ENCODE data around the gene DYNC1H1. TPM values are rescaled to one million over a fixed set of nuclear protein-coding genes. Genes with fewer than 3 reads are reported as not detected.

Gene DYNC1H1
- total RNA-seq, 1 experiment from 2014 or later, result 606 TPM

GRCh38 chr14:101926085-101926484 is 38.3 kb upstream of the DYNC1H1 start:
- no peaks in the 10 kb centered on the region for H3F3A ChIP-seq (ENCODE audit: low read length, unreplicated experiment)
- H4K20me1 ChIP-seq (ENCODE audit: low read length), result no peaks in the 10 kb centered on the region
- H3K36me3 ChIP-seq (ENCODE audit: low read depth, low read length), result no peaks in the 10 kb centered on the region
- ChIA-PET POLR2A (ENCODE audit: unreplicated experiment) (no interaction called here), CTCF (no interaction called here)
- no peak overlapping the region for H3K27ac ChIP-seq (ENCODE audit: low read length)
- H3K9ac ChIP-seq (ENCODE audit: low read length), result no peak overlapping the region
- H3K4me1 ChIP-seq (ENCODE audit: insufficient read depth, low read length), result no peaks in the 10 kb centered on the region
- intact Hi-C loops (cut with micrococcal nuclease), result no loop called here
- no peaks in the 10 kb centered on the region for H3K9me3 ChIP-seq (ENCODE audit: low read length)
- no peak for ATAC-seq
- no peak overlapping the region for H2AFZ ChIP-seq (ENCODE audit: low read length)
- no peaks in the 10 kb centered on the region for H3K9me2 ChIP-seq (replicated peaks; ENCODE audit: low read length)
- no peak for DNase-seq
- no peaks in the 10 kb centered on the region for H3K27me3 ChIP-seq (ENCODE audit: low read length)
- no peak overlapping the region for H3K4me3 ChIP-seq (ENCODE audit: low read length)
- H3K4me2 ChIP-seq (ENCODE audit: low read length), result no peak overlapping the region
- BruUV-seq (replicated peaks), result no TSS peak
- no peaks in the 10 kb centered on the region for H3K79me2 ChIP-seq (ENCODE audit: low read length)
- TF ChIP-seq, protein P1, sequence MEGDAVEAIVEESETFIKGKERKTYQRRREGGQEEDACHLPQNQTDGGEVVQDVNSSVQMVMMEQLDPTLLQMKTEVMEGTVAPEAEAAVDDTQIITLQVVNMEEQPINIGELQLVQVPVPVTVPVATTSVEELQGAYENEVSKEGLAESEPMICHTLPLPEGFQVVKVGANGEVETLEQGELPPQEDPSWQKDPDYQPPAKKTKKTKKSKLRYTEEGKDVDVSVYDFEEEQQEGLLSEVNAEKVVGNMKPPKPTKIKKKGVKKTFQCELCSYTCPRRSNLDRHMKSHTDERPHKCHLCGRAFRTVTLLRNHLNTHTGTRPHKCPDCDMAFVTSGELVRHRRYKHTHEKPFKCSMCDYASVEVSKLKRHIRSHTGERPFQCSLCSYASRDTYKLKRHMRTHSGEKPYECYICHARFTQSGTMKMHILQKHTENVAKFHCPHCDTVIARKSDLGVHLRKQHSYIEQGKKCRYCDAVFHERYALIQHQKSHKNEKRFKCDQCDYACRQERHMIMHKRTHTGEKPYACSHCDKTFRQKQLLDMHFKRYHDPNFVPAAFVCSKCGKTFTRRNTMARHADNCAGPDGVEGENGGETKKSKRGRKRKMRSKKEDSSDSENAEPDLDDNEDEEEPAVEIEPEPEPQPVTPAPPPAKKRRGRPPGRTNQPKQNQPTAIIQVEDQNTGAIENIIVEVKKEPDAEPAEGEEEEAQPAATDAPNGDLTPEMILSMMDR (conservative IDR thresholded peaks at IDR 0.05; ENCODE audit: low read depth, low read length), result no peak
- TF ChIP-seq EZH2phosphoT487 (IDR thresholded peaks at IDR 0.05; ENCODE audit: borderline replicate concordance, low read length) (no peak), EZH2 (IDR thresholded peaks at IDR 0.05; ENCODE audit: low read length, unreplicated experiment) (no peak)

- no peaks in the 10 kb centered on the region for H3K9me3 ChIP-seq (ENCODE audit: low read length)
- TF ChIP-seq, protein P1 (conservative IDR thresholded peaks at IDR 0.05; ENCODE audit: low read depth, low read length), result no peak
- TF ChIP-seq EZH2 (IDR thresholded peaks at IDR 0.05; ENCODE audit: low read length, unreplicated experiment), result no peak
- no peak for TF ChIP-seq EZH2phosphoT487 (IDR thresholded peaks at IDR 0.05; ENCODE audit: borderline replicate concordance, low read length)
- H3K9me2 ChIP-seq (replicated peaks; ENCODE audit: low read length), result no peaks in the 10 kb centered on the region
- no TSS peak for BruUV-seq (replicated peaks)
- H3K4me1 ChIP-seq (ENCODE audit: insufficient read depth, low read length), result no peaks in the 10 kb centered on the region
- ChIA-PET POLR2A (ENCODE audit: unreplicated experiment) (no interaction called here), CTCF (no interaction called here)
- H3K27ac ChIP-seq (ENCODE audit: low read length), result no peak overlapping the region
- H2AFZ ChIP-seq (ENCODE audit: low read length), result no peak overlapping the region
- no peak overlapping the region for H3K9ac ChIP-seq (ENCODE audit: low read length)
- no peak overlapping the region for H3K4me2 ChIP-seq (ENCODE audit: low read length)
- intact Hi-C loops (cut with micrococcal nuclease), result no loop called here
- H3K27me3 ChIP-seq (ENCODE audit: low read length), result no peaks in the 10 kb centered on the region
- DNase-seq (no peak), ATAC-seq (no peak)
- no peaks in the 10 kb centered on the region for H3K79me2 ChIP-seq (ENCODE audit: low read length)
- H4K20me1 ChIP-seq (ENCODE audit: low read length), result no peaks in the 10 kb centered on the region
- H3K4me3 ChIP-seq (ENCODE audit: low read length), result no peak overlapping the region
- H3K36me3 ChIP-seq (ENCODE audit: low read depth, low read length), result no peaks in the 10 kb centered on the region
- no peaks in the 10 kb centered on the region for H3F3A ChIP-seq (ENCODE audit: low read length, unreplicated experiment)
Measured at GRCh38 chr14:101926620-101927019, 37.8 kb upstream of the DYNC1H1 start.

DNA sequence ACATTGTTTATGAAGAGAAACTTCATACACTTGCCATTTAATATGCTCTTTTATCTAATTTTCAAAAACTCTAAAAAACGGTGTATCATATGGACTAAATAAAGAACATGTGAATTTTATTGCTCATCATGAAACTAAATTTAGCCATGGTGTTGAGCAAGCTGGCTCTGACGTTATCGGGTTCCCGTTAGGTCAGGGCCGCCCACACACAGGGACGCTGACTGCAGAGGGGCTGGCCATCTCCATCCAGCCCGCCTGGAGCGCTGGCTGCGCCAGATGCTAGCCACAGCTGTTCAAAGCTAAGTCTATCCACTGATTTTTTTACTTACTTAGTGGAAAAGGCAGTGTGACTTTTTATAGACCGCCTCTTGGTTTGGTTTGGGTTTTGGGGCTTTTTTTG is 36.5 kb upstream of the DYNC1H1 start:
- H3K9me2 ChIP-seq (replicated peaks; ENCODE audit: low read length), result no peaks in the 10 kb centered on the region
- TF ChIP-seq EZH2phosphoT487 (IDR thresholded peaks at IDR 0.05; ENCODE audit: borderline replicate concordance, low read length) (no peak), EZH2 (IDR thresholded peaks at IDR 0.05; ENCODE audit: low read length, unreplicated experiment) (no peak)
- TF ChIP-seq, protein P1 (conservative IDR thresholded peaks at IDR 0.05; ENCODE audit: low read depth, low read length), result no peak
- no peaks in the 10 kb centered on the region for H3F3A ChIP-seq (ENCODE audit: low read length, unreplicated experiment)
- no peaks in the 10 kb centered on the region for H4K20me1 ChIP-seq (ENCODE audit: low read length)
- H3K79me2 ChIP-seq (ENCODE audit: low read length), result no peaks in the 10 kb centered on the region
- ChIA-PET CTCF (no interaction called here), POLR2A (ENCODE audit: unreplicated experiment) (no interaction called here)
- H3K36me3 ChIP-seq (ENCODE audit: low read depth, low read length), result no peaks in the 10 kb centered on the region
- no peak overlapping the region for H2AFZ ChIP-seq (ENCODE audit: low read length)
- DNase-seq (no peak), ATAC-seq (no peak)
- H3K4me1 ChIP-seq (ENCODE audit: insufficient read depth, low read length), result no peaks in the 10 kb centered on the region
- H3K9me3 ChIP-seq (ENCODE audit: low read length), result no peaks in the 10 kb centered on the region
- no peak overlapping the region for H3K4me3 ChIP-seq (ENCODE audit: low read length)
- no peak overlapping the region for H3K4me2 ChIP-seq (ENCODE audit: low read length)
- no peak overlapping the region for H3K27ac ChIP-seq (ENCODE audit: low read length)
- intact Hi-C loops (cut with micrococcal nuclease), result no loop called here
- no peaks in the 10 kb centered on the region for H3K27me3 ChIP-seq (ENCODE audit: low read length)
- no peak overlapping the region for H3K9ac ChIP-seq (ENCODE audit: low read length)
- BruUV-seq (replicated peaks), result no TSS peak
